ENCODE data around the gene DPRX. TPM values are rescaled to one million over a fixed set of nuclear protein-coding genes. Genes with fewer than 3 reads are reported as not detected.

DPRX gene
- total and polyA plus RNA-seq, 2 experiments from 2014 or later: not detected

DNA sequence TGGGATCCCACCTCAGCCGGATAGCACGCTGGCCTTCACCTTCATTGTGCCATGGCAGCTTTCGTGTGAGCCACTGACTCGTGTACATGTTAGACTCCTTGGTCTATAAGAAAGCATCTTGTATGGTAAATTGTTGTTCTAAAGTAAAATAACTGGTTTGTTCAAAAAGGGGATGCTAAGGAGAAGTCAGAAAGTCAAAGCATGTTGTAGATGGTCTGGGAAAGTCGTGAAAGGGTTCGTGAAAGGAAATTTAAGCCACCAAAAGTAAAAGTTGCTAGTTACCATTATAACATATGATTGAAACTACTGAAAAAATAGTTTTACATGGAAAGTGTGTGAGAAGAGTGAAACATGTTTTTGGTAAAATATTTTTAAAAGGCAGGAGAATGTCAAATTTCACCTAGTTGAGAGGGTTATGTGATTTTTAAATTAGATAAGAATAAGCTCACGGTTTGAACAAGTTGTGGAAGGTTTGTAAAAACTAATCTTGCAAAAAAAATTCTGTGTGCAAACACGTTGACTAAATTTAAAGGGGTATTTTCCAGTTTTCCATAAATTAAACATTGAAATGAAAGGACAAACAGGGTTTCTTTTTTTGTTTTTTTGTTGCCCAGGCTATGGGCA, 23.4 kb downstream of the DPRX start (continued):
- TF ChIP-seq, protein P1, sequence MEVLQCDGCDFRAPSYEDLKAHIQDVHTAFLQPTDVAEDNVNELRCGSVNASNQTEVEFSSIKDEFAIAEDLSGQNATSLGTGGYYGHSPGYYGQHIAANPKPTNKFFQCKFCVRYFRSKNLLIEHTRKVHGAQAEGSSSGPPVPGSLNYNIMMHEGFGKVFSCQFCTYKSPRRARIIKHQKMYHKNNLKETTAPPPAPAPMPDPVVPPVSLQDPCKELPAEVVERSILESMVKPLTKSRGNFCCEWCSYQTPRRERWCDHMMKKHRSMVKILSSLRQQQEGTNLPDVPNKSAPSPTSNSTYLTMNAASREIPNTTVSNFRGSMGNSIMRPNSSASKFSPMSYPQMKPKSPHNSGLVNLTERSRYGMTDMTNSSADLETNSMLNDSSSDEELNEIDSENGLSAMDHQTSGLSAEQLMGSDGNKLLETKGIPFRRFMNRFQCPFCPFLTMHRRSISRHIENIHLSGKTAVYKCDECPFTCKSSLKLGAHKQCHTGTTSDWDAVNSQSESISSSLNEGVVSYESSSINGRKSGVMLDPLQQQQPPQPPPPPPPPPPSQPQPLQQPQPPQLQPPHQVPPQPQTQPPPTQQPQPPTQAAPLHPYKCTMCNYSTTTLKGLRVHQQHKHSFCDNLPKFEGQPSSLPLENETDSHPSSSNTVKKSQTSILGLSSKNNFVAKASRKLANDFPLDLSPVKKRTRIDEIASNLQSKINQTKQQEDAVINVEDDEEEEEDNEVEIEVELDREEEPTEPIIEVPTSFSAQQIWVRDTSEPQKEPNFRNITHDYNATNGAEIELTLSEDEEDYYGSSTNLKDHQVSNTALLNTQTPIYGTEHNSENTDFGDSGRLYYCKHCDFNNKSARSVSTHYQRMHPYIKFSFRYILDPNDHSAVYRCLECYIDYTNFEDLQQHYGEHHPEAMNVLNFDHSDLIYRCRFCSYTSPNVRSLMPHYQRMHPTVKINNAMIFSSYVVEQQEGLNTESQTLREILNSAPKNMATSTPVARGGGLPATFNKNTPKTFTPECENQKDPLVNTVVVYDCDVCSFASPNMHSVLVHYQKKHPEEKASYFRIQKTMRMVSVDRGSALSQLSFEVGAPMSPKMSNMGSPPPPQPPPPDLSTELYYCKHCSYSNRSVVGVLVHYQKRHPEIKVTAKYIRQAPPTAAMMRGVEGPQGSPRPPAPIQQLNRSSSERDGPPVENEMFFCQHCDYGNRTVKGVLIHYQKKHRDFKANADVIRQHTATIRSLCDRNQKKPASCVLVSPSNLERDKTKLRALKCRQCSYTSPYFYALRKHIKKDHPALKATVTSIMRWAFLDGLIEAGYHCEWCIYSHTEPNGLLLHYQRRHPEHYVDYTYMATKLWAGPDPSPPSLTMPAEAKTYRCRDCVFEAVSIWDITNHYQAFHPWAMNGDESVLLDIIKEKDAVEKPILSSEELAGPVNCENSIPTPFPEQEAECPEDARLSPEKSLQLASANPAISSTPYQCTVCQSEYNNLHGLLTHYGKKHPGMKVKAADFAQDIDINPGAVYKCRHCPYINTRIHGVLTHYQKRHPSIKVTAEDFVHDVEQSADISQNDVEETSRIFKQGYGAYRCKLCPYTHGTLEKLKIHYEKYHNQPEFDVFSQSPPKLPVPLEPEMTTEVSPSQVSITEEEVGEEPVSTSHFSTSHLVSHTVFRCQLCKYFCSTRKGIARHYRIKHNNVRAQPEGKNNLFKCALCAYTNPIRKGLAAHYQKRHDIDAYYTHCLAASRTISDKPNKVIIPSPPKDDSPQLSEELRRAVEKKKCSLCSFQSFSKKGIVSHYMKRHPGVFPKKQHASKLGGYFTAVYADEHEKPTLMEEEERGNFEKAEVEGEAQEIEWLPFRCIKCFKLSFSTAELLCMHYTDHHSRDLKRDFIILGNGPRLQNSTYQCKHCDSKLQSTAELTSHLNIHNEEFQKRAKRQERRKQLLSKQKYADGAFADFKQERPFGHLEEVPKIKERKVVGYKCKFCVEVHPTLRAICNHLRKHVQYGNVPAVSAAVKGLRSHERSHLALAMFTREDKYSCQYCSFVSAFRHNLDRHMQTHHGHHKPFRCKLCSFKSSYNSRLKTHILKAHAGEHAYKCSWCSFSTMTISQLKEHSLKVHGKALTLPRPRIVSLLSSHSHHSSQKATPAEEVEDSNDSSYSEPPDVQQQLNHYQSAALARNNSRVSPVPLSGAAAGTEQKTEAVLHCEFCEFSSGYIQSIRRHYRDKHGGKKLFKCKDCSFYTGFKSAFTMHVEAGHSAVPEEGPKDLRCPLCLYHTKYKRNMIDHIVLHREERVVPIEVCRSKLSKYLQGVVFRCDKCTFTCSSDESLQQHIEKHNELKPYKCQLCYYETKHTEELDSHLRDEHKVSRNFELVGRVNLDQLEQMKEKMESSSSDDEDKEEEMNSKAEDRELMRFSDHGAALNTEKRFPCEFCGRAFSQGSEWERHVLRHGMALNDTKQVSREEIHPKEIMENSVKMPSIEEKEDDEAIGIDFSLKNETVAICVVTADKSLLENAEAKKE (CRISPR knock-in tag; IDR thresholded peaks at IDR 0.05): no peak
- TF ChIP-seq ZNF331 (CRISPR knock-in tag; IDR thresholded peaks at IDR 0.05; ENCODE audit: low read depth): no peak

DNA sequence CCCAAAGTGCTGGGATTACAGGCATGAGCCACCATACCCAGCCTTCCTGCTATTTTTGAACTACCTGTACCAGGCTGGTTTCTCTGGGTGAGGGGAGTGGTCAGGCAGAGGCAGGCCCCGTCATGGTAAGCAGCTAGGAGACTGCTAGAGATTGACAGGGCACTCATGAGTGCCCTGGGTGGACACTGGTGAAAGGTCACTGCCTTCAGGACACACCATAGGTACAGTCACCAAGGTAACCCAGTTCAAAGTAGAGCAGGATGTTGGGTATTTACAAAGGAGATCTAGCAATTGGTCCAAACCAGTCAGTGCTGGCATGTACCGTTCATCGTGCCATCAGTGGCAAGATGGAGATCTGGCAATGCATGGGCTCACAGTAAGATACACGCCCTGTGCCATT, 25.5 kb downstream of the DPRX start:
- peaks cover 47% of the 10 kb centered on the region for H3K36me3 Mint-ChIP-seq (ENCODE audit: low read depth)
- H3K27me3 ChIP-seq (ENCODE audit: insufficient read depth): no peaks in the 10 kb centered on the region
- no peak overlapping the region for H3K4me2 ChIP-seq
- no peak overlapping the region for H3K4me3 Mint-ChIP-seq
- no peak overlapping the region for H3K4me3 ChIP-seq
- ATAC-seq: no peak
- H3F3A ChIP-seq (replicated peaks; ENCODE audit: low read depth): peaks cover 28% of the 10 kb centered on the region
- H4K20me1 ChIP-seq (replicated peaks; ENCODE audit: insufficient read depth): no peaks in the 10 kb centered on the region
- H3K9me2 ChIP-seq (ENCODE audit: insufficient read depth): no peaks in the 10 kb centered on the region
- H3K9me3 Mint-ChIP-seq: peaks cover 56% of the 10 kb centered on the region
- peaks cover 28% of the 10 kb centered on the region for H3K4me1 Mint-ChIP-seq
- no peaks in the 10 kb centered on the region for H3K79me2 ChIP-seq (replicated peaks; ENCODE audit: insufficient read depth)
- H2AFZ ChIP-seq: no peak overlapping the region
- peaks cover 27% of the 10 kb centered on the region for H3K4me1 ChIP-seq (ENCODE audit: insufficient read depth)
- H3K36me3 ChIP-seq (ENCODE audit: insufficient read depth): peaks cover 21% of the 10 kb centered on the region
- H3K27ac Mint-ChIP-seq: no peak overlapping the region
- H3K27ac ChIP-seq (ENCODE audit: low read depth): no peak overlapping the region
- H3K27me3 Mint-ChIP-seq (ENCODE audit: insufficient read depth, low read depth, poor library complexity): peaks cover 10% of the 10 kb centered on the region
- no peak for DNase-seq (ENCODE audit: low spot score)
- TF ChIP-seq, protein P2, sequence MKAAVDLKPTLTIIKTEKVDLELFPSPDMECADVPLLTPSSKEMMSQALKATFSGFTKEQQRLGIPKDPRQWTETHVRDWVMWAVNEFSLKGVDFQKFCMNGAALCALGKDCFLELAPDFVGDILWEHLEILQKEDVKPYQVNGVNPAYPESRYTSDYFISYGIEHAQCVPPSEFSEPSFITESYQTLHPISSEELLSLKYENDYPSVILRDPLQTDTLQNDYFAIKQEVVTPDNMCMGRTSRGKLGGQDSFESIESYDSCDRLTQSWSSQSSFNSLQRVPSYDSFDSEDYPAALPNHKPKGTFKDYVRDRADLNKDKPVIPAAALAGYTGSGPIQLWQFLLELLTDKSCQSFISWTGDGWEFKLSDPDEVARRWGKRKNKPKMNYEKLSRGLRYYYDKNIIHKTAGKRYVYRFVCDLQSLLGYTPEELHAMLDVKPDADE (IDR thresholded peaks at IDR 0.05): no peak
- no peak for TF ChIP-seq POLR2AphosphoS5 (IDR thresholded peaks at IDR 0.05; ENCODE audit: low read depth)
- TF ChIP-seq ZNF331 (CRISPR knock-in tag; IDR thresholded peaks at IDR 0.05; ENCODE audit: low read depth): no peak
- TF ChIP-seq EZH2phosphoT487 (IDR thresholded peaks at IDR 0.05; ENCODE audit: unreplicated experiment): no peak
- TF ChIP-seq NANOG (IDR thresholded peaks at IDR 0.05; ENCODE audit: borderline replicate concordance): no peak
- TF ChIP-seq, protein P3, sequence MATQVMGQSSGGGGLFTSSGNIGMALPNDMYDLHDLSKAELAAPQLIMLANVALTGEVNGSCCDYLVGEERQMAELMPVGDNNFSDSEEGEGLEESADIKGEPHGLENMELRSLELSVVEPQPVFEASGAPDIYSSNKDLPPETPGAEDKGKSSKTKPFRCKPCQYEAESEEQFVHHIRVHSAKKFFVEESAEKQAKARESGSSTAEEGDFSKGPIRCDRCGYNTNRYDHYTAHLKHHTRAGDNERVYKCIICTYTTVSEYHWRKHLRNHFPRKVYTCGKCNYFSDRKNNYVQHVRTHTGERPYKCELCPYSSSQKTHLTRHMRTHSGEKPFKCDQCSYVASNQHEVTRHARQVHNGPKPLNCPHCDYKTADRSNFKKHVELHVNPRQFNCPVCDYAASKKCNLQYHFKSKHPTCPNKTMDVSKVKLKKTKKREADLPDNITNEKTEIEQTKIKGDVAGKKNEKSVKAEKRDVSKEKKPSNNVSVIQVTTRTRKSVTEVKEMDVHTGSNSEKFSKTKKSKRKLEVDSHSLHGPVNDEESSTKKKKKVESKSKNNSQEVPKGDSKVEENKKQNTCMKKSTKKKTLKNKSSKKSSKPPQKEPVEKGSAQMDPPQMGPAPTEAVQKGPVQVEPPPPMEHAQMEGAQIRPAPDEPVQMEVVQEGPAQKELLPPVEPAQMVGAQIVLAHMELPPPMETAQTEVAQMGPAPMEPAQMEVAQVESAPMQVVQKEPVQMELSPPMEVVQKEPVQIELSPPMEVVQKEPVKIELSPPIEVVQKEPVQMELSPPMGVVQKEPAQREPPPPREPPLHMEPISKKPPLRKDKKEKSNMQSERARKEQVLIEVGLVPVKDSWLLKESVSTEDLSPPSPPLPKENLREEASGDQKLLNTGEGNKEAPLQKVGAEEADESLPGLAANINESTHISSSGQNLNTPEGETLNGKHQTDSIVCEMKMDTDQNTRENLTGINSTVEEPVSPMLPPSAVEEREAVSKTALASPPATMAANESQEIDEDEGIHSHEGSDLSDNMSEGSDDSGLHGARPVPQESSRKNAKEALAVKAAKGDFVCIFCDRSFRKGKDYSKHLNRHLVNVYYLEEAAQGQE (IDR thresholded peaks at IDR 0.05; ENCODE audit: unreplicated experiment): no peak
- TF ChIP-seq STAT1 (IDR thresholded peaks at IDR 0.05; ENCODE audit: unreplicated experiment): no peak
- no peak for TF ChIP-seq EZH2 (IDR thresholded peaks at IDR 0.05; ENCODE audit: low read depth, unreplicated experiment)

All from GM23338 (cell line).